T-helper 17 cell (primary cell): ENCODE measurements around the gene CENPV. TPM values are rescaled to one million over a fixed set of nuclear protein-coding genes. Genes with fewer than 3 reads are reported as not detected.
"Not testable (repeated sequence)": the region's sequence is repeated elsewhere in the genome, so short reads cannot be mapped to it uniquely, and the experiment has no call there.

Experiments
- ATAC-seq: fragments of 150-1000 bp; cut with Tn5 transposase; 2 replicates; pipeline ENCODE4 v1.10.0; 2021; ENCODE audit warnings: mild to moderate bottlenecking, moderate library complexity
- DNase-seq, 3 donors: peaks; one replicate each; pipeline versions ENCODE4 v3.0.0 to v3.0.0-alpha.2; 2020 to 2021
- H3K9me3 ChIP-seq: one replicate; pipeline ENCODE4 v1.7.0; 2013; ENCODE audit warnings: low read length, mild to moderate bottlenecking; ENCODE audit not compliant: control insufficient read depth, poor library complexity, severe bottlenecking
- H3K27ac Mint-ChIP-seq: one replicate; pipeline ENCODE4 v1.8.0; 2022; ENCODE audit warnings: mild to moderate bottlenecking, moderate library complexity, mixed read lengths
- H3K27me3 Mint-ChIP-seq: one replicate; pipeline ENCODE4 v1.8.0; 2022; ENCODE audit warnings: mixed read lengths
- H3K36me3 Mint-ChIP-seq: one replicate; pipeline ENCODE4 v1.8.0; 2022; ENCODE audit warnings: low read depth, mixed read lengths
- H3K4me1 Mint-ChIP-seq: one replicate; pipeline ENCODE4 v1.8.0; 2022; ENCODE audit warnings: mild to moderate bottlenecking, mixed read lengths
- H3K4me3 Mint-ChIP-seq: one replicate; pipeline ENCODE4 v1.8.0; 2022; ENCODE audit warnings: mild to moderate bottlenecking, moderate library complexity, mixed read lengths
- total RNA-seq, 4 donors: library from RNA in 2 of 4; stranded (reverse) in 2 of 4; gene quantifications; one replicate each; pipeline ENCODE4 v1.2.3 and lab custom pipeline; 2022 to 2026

The CENPV gene
- total RNA-seq, 2 donors from 2014 or later, result 6.9 to 9.2 TPM

- Mint-ChIP-seq H3K27me3 (no peaks in the 10 kb centered on the region), H3K4me3 (no peak overlapping the region), H3K36me3 (peaks cover 2% of the 10 kb centered on the region), H3K4me1 (peaks cover 2% of the 10 kb centered on the region), H3K27ac (no peak overlapping the region)
- no peaks in the 10 kb centered on the region for H3K9me3 ChIP-seq
- ATAC-seq (no peak), DNase-seq (no peak)
These were observed 33.3 kb downstream of the CENPV start for GRCh38 chr17:16319969-16320368.

GRCh38 chr17:16314859-16315258 is 38.4 kb downstream of the CENPV start:
- Mint-ChIP-seq H3K27me3 (no peaks in the 10 kb centered on the region), H3K36me3 (peaks cover 2% of the 10 kb centered on the region), H3K27ac (no peak overlapping the region), H3K4me1 (peaks cover 10% of the 10 kb centered on the region), H3K4me3 (no peak overlapping the region)
- no peak for DNase-seq
- H3K9me3 ChIP-seq, result no peaks in the 10 kb centered on the region
- ATAC-seq, result no peak

- Mint-ChIP-seq H3K36me3 (peaks cover 2% of the 10 kb centered on the region), H3K4me3 (no peak overlapping the region), H3K27ac (no peak overlapping the region), H3K4me1 (peaks cover 10% of the 10 kb centered on the region), H3K27me3 (no peaks in the 10 kb centered on the region)
- no peak for DNase-seq
- no peaks in the 10 kb centered on the region for H3K9me3 ChIP-seq
- no peak for ATAC-seq
These were observed 39.1 kb downstream of the CENPV start for GRCh38 chr17:16314189-16314588.

GRCh38 chr17:16313139-16314090 is 39.9 kb downstream of the CENPV start:
- no peaks in the 10 kb centered on the region for H3K9me3 ChIP-seq
- H3K27ac Mint-ChIP-seq, result no peak overlapping the region
- H3K4me1 Mint-ChIP-seq, result peaks cover 10% of the 10 kb centered on the region
- DNase-seq (no peak), ATAC-seq (no peak)
- H3K36me3 Mint-ChIP-seq, result peaks cover 2% of the 10 kb centered on the region
- H3K27me3 Mint-ChIP-seq, result no peaks in the 10 kb centered on the region
- no peak overlapping the region for H3K4me3 Mint-ChIP-seq

GRCh38 chr17:16312061-16312460 is 41.2 kb downstream of the CENPV start:
- H3K36me3 Mint-ChIP-seq, H3K4me3 Mint-ChIP-seq, DNase-seq, ATAC-seq, H3K27ac Mint-ChIP-seq, H3K9me3 ChIP-seq, H3K27me3 Mint-ChIP-seq: not testable (repeated sequence)
- peaks cover 10% of the 10 kb centered on the region for H3K4me1 Mint-ChIP-seq

GRCh38 chr17:16306211-16306610 is 47.1 kb downstream of the CENPV start:
- peaks cover 8% of the 10 kb centered on the region for H3K4me1 Mint-ChIP-seq
- no peak overlapping the region for H3K4me3 Mint-ChIP-seq
- ATAC-seq (no peak), DNase-seq (no peak)
- peaks cover 9% of the 10 kb centered on the region for H3K36me3 Mint-ChIP-seq
- H3K9me3 ChIP-seq, result no peaks in the 10 kb centered on the region
- no peaks in the 10 kb centered on the region for H3K27me3 Mint-ChIP-seq
- H3K27ac Mint-ChIP-seq, result no peak overlapping the region

- no peak overlapping the region for H3K27ac Mint-ChIP-seq
- DNase-seq, result no peak
- H3K4me1 Mint-ChIP-seq, result peaks cover 2% of the 10 kb centered on the region
- no peaks in the 10 kb centered on the region for H3K27me3 Mint-ChIP-seq
- H3K9me3 ChIP-seq, result no peaks in the 10 kb centered on the region
- H3K36me3 Mint-ChIP-seq, result peaks cover 8% of the 10 kb centered on the region
- ATAC-seq, result no peak
- no peak overlapping the region for H3K4me3 Mint-ChIP-seq
These were observed 48.4 kb downstream of the CENPV start for GRCh38 chr17:16304830-16305229.

GRCh38 chr17:16302856-16303255 is 50.4 kb downstream of the CENPV start:
- peaks cover 6% of the 10 kb centered on the region for H3K4me1 Mint-ChIP-seq
- no peaks in the 10 kb centered on the region for H3K27me3 Mint-ChIP-seq
- peaks cover 8% of the 10 kb centered on the region for H3K36me3 Mint-ChIP-seq
- H3K9me3 ChIP-seq, result no peaks in the 10 kb centered on the region
- H3K27ac Mint-ChIP-seq, result no peak overlapping the region
- ATAC-seq (no peak), DNase-seq (no peak)
- H3K4me3 Mint-ChIP-seq, result no peak overlapping the region

- Mint-ChIP-seq H3K27ac (no peak overlapping the region), H3K4me3 (no peak overlapping the region), H3K4me1 (peaks cover 11% of the 10 kb centered on the region), H3K36me3 (peaks cover 8% of the 10 kb centered on the region), H3K27me3 (no peaks in the 10 kb centered on the region)
- no peak for DNase-seq
- no peaks in the 10 kb centered on the region for H3K9me3 ChIP-seq
- no peak for ATAC-seq
These were observed 51.1 kb downstream of the CENPV start for GRCh38 chr17:16301963-16302855.

- Mint-ChIP-seq H3K27me3 (no peaks in the 10 kb centered on the region), H3K4me1 (peaks cover 15% of the 10 kb centered on the region), H3K4me3 (no peak overlapping the region), H3K27ac (no peak overlapping the region), H3K36me3 (peaks cover 6% of the 10 kb centered on the region)
- ATAC-seq (no peak), DNase-seq (no peak)
- H3K9me3 ChIP-seq, result no peaks in the 10 kb centered on the region
These were observed 52.7 kb downstream of the CENPV start for GRCh38 chr17:16300554-16300953.

- DNase-seq (no peak), ATAC-seq (peak; percentile 42)
- no peaks in the 10 kb centered on the region for H3K9me3 ChIP-seq
- Mint-ChIP-seq H3K4me1 (peaks cover 15% of the 10 kb centered on the region), H3K4me3 (no peak overlapping the region), H3K27ac (peak overlapping the region; percentile 51), H3K36me3 (peaks cover 6% of the 10 kb centered on the region), H3K27me3 (no peaks in the 10 kb centered on the region)
These were observed 55.1 kb downstream of the CENPV start for GRCh38 chr17:16298140-16298662.

- no peak for DNase-seq
- no peak for ATAC-seq
- H3K36me3 Mint-ChIP-seq, result peaks cover 6% of the 10 kb centered on the region
- H3K27me3 Mint-ChIP-seq, result no peaks in the 10 kb centered on the region
- peak overlapping the region; percentile 51 for H3K27ac Mint-ChIP-seq
- no peak overlapping the region for H3K4me3 Mint-ChIP-seq
- peaks cover 15% of the 10 kb centered on the region for H3K4me1 Mint-ChIP-seq
- H3K9me3 ChIP-seq, result no peaks in the 10 kb centered on the region
These were observed 55.7 kb downstream of the CENPV start for GRCh38 chr17:16297367-16298139.
